ENCODE results near the gene ROCK2. TPM values are rescaled to one million over a fixed set of nuclear protein-coding genes. Genes with fewer than 3 reads are reported as not detected.

The ROCK2 gene
- total and polyA plus RNA-seq, 2 of the 8 experiments (the other 6 are each of a cell fraction or from before 2014, with no cell fraction given): 2.7 to 29.0 TPM

GRCh38 chr2:11356764-11357163 lies 12.3 kb upstream of the ROCK2 start (continued):
- no peak for TF ChIP-seq CHD1 (IDR thresholded peaks at IDR 0.05; ENCODE audit: low read depth, low read length)
- TF ChIP-seq BRCA1 (IDR thresholded peaks at IDR 0.05; ENCODE audit: low read depth, low read length): no peak

All from H1 (cell line).